ENCODE results near the gene LCP2.

LCP2 gene

DNA sequence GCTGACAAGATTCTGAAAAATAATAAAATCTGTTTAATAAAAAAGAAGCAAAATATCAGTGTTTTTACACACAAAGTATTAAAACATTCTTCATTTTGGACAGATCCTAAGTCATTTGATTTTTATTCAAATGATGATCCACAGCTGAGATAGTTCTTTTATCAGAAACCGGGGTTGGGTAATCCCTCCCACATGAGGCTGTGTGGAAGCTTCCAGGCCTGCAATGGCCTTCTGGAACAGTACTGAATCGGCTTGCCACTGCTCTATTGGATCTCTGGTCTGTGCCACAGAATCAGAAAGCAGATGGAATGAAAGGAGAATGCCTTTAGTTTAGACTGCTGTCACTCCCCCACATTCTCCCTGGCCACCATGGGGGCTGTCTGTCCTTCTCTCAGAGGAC, 70.9 kb downstream of the LCP2 start:
- H3K27ac ChIP-seq (replicated peaks), result no peak overlapping the region
- no peak for DNase-seq (ENCODE audit: low read depth in 1 of 2, low spot score in 1 of 2)

DNA sequence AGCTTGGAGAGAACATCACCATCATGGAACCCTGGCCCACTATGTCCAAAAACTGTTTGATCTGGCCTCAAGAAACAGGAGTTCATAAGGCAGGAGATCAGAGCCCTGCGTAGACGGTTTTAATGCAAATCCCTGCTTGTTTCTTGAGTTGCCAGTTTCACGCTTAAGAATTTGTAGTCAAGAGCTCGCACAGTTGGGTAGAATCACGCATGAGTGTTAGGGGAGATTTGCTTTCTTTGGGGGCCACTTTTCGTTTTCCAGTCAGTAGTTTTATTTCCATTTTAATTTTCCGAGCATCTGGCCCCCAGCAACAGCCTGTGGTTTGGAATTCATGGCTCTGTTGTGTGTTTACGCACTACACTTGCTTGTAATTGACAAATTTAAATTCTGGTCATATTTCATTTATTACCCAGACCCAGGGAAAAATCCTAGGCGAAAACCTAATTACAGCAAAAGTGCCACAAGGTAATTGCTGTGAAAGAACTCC, 71.4 kb downstream of the LCP2 start:
- Histone ChIP-seq H3K27ac (replicated peaks) (no peak overlapping the region), H3K27me3 (ENCODE audit: insufficient read depth, poor library complexity, severe bottlenecking) (no peaks in the 10 kb centered on the region), H3K4me3 (replicated peaks; ENCODE audit: insufficient read depth, low read length) (no peak overlapping the region)
- TF ChIP-seq POLR2AphosphoS5 (IDR thresholded peaks at IDR 0.05; ENCODE audit: low read depth), result no peak
- TF ChIP-seq, protein P1, sequence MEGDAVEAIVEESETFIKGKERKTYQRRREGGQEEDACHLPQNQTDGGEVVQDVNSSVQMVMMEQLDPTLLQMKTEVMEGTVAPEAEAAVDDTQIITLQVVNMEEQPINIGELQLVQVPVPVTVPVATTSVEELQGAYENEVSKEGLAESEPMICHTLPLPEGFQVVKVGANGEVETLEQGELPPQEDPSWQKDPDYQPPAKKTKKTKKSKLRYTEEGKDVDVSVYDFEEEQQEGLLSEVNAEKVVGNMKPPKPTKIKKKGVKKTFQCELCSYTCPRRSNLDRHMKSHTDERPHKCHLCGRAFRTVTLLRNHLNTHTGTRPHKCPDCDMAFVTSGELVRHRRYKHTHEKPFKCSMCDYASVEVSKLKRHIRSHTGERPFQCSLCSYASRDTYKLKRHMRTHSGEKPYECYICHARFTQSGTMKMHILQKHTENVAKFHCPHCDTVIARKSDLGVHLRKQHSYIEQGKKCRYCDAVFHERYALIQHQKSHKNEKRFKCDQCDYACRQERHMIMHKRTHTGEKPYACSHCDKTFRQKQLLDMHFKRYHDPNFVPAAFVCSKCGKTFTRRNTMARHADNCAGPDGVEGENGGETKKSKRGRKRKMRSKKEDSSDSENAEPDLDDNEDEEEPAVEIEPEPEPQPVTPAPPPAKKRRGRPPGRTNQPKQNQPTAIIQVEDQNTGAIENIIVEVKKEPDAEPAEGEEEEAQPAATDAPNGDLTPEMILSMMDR (IDR thresholded peaks at IDR 0.05; ENCODE audit: insufficient read depth, low read length), result no peak
- no peak for TF ChIP-seq GABPA (IDR thresholded peaks at IDR 0.05; ENCODE audit: low read depth)
- no peak for TF ChIP-seq SPI1 (IDR thresholded peaks at IDR 0.05; ENCODE audit: borderline replicate concordance, low read depth)
- TF ChIP-seq, protein P2, sequence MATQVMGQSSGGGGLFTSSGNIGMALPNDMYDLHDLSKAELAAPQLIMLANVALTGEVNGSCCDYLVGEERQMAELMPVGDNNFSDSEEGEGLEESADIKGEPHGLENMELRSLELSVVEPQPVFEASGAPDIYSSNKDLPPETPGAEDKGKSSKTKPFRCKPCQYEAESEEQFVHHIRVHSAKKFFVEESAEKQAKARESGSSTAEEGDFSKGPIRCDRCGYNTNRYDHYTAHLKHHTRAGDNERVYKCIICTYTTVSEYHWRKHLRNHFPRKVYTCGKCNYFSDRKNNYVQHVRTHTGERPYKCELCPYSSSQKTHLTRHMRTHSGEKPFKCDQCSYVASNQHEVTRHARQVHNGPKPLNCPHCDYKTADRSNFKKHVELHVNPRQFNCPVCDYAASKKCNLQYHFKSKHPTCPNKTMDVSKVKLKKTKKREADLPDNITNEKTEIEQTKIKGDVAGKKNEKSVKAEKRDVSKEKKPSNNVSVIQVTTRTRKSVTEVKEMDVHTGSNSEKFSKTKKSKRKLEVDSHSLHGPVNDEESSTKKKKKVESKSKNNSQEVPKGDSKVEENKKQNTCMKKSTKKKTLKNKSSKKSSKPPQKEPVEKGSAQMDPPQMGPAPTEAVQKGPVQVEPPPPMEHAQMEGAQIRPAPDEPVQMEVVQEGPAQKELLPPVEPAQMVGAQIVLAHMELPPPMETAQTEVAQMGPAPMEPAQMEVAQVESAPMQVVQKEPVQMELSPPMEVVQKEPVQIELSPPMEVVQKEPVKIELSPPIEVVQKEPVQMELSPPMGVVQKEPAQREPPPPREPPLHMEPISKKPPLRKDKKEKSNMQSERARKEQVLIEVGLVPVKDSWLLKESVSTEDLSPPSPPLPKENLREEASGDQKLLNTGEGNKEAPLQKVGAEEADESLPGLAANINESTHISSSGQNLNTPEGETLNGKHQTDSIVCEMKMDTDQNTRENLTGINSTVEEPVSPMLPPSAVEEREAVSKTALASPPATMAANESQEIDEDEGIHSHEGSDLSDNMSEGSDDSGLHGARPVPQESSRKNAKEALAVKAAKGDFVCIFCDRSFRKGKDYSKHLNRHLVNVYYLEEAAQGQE (IDR thresholded peaks at IDR 0.05; ENCODE audit: insufficient replicate concordance, low read depth), result no peak
- DNase-seq (ENCODE audit: low read depth in 1 of 2, low spot score in 1 of 2), result no peak

More for the DNA sequence above, 70.9 kb downstream of the LCP2 start:
- TF ChIP-seq, protein P2 (IDR thresholded peaks at IDR 0.05; ENCODE audit: insufficient replicate concordance, low read depth), result no peak
- TF ChIP-seq, protein P1 (IDR thresholded peaks at IDR 0.05; ENCODE audit: insufficient read depth, low read length), result no peak
- TF ChIP-seq GABPA (IDR thresholded peaks at IDR 0.05; ENCODE audit: low read depth), result no peak
- TF ChIP-seq SPI1 (IDR thresholded peaks at IDR 0.05; ENCODE audit: borderline replicate concordance, low read depth), result no peak
- TF ChIP-seq POLR2AphosphoS5 (IDR thresholded peaks at IDR 0.05; ENCODE audit: low read depth), result no peak
- Histone ChIP-seq H3K27me3 (ENCODE audit: insufficient read depth, poor library complexity, severe bottlenecking) (no peaks in the 10 kb centered on the region), H3K4me3 (replicated peaks; ENCODE audit: insufficient read depth, low read length) (no peak overlapping the region)

DNA sequence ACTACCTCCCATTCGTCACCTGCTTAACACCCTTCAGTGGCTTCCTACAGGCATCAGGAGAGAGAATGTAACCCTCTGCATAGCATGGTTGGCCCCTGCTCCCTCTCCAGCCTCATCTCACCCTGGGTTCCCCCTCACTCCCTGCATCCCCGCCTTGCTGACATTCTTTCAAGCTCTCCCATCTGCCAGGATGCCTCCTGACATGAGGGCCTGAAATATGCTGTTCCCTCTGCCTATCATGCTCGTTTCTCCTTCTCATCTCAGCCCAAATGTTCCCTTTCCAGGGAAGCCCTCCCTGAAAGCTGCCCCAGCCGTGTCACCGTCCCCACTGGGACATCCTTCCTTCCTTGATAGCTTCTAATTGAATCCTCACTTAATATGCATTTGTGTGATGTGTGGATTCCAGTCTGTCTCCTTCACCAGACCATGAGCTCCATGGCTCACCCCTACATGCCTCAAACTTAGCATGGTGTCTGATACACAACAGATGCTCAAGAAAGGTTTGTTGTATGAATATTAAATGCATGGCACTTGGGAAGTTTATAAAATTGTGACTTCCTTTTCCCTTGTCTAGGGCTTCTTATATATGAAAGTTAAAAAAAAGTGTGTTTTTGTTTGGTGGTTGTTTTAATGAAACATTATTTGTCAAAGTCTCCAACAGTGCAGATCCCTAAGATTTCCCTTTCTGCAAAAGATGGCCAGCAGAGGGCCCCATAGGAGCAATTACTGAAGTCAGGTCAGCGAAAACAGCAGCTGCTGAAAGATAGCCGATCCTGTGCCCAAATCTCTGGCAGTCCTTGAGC, 72.0 kb downstream of the LCP2 start:
- DNase-seq (ENCODE audit: low read depth in 1 of 2, low spot score in 1 of 2), result peak; percentile 28 to 69
- Histone ChIP-seq H3K4me3 (replicated peaks; ENCODE audit: insufficient read depth, low read length) (no peak overlapping the region), H3K27ac (replicated peaks) (no peak overlapping the region), H3K27me3 (ENCODE audit: insufficient read depth, poor library complexity, severe bottlenecking) (no peaks in the 10 kb centered on the region)
- TF ChIP-seq SPI1 (IDR thresholded peaks at IDR 0.05; ENCODE audit: borderline replicate concordance, low read depth), result no peak
- no peak for TF ChIP-seq POLR2AphosphoS5 (IDR thresholded peaks at IDR 0.05; ENCODE audit: low read depth)
- TF ChIP-seq, protein P1 (IDR thresholded peaks at IDR 0.05; ENCODE audit: insufficient read depth, low read length), result peak; percentile 55
- no peak for TF ChIP-seq GABPA (IDR thresholded peaks at IDR 0.05; ENCODE audit: low read depth)
- TF ChIP-seq, protein P2 (IDR thresholded peaks at IDR 0.05; ENCODE audit: insufficient replicate concordance, low read depth), result no peak
